Dermis microvascular lymphatic vessel endothelial cell (primary cell): ENCODE measurements around the gene TRPM2. TPM values are rescaled to one million over a fixed set of nuclear protein-coding genes. Genes with fewer than 3 reads are reported as not detected.
"Not testable (repeated sequence)": the region's sequence is repeated elsewhere in the genome, so short reads cannot be mapped to it uniquely, and the experiment has no call there.

Experiments used
- DNase-seq, 2 donors: peaks; one replicate each; pipeline versions ENCODE4 v3.0.0 to v3.0.0-alpha.2; 2010; ENCODE audit warnings: low read depth in 2 of 2
- total RNA-seq: library from RNA; depleted of rRNA; stranded (reverse); fragments of >200 nt; gene quantifications from 2 replicates; pipeline ENCODE4 v1.2.1, GENCODE V29; 2014

Gene TRPM2
- total RNA-seq, 1 donor from 2014 or later = 0.39 TPM

GRCh38 chr21:44414291-44415072 is 61.1 kb downstream of the TRPM2 start:
- DNase-seq = no peak

DNA sequence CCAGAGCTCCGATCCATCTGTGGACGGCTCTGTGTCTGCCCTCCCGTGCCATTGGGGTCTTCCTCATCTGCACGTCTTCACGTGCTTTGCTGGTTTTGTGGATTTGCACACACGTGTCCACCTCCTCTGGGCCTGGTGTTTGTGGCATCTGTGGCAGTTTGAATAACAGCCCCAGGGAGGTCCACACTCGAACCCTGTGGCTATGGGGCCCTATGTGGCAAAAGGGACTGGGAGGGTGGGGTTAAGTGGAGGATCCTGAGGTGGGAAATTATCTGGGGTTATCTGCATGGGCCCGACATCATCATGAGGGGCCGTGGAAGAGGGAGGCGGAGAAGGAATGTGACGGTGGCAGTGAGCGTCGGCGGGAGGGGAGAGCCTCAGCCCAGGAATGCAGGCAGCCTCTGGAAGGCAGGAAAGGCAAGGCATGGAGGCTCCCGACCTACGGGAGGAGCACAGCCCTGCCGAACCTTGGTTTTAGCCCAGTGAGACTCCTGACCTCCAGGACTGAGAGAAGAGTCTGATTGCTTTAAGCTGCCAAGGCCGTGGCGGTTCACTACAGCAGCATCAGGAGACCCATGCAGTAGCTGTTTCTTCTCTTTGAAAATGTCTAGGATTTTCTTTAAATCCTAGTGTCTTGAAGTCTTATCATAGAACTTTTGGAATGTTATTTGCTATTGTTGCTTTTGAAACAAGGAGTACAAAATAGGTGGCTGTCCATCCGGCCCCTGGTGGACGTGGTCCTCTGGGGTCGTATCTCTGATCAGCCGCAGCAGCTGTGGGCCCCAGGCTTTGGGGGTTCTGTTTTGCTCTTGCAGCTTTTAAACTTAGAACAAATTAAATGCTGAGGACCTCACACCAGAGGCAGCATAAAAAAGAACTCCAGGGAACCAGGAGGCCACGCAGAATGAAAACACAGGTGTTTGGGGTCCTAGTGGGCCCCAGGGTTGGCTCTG is 61.9 kb downstream of the TRPM2 start:
- no peak for DNase-seq

DNA sequence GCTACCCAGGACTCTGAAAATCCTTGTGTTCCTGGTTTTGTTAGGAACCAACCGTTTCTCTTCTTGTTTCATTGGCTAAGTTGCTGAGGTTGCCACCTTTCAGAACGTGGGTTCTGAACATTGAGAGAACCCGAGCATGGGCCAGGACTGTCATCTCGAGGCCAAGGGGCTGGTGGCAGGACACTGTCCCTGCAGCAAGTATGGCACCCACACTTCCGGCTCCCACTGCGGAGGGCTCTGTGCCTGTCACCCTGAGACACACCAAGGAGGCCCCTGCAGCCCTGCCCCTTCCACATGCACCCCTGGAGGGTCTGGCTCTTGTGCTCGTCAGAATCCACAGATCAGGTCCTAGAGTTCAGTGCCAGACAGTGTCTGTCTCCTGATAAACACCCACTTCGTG is 62.8 kb downstream of the TRPM2 start:
- DNase-seq = no peak

- DNase-seq = not testable (repeated sequence)
Measured at GRCh38 chr21:44417621-44418107, 64.2 kb downstream of the TRPM2 start.

DNA sequence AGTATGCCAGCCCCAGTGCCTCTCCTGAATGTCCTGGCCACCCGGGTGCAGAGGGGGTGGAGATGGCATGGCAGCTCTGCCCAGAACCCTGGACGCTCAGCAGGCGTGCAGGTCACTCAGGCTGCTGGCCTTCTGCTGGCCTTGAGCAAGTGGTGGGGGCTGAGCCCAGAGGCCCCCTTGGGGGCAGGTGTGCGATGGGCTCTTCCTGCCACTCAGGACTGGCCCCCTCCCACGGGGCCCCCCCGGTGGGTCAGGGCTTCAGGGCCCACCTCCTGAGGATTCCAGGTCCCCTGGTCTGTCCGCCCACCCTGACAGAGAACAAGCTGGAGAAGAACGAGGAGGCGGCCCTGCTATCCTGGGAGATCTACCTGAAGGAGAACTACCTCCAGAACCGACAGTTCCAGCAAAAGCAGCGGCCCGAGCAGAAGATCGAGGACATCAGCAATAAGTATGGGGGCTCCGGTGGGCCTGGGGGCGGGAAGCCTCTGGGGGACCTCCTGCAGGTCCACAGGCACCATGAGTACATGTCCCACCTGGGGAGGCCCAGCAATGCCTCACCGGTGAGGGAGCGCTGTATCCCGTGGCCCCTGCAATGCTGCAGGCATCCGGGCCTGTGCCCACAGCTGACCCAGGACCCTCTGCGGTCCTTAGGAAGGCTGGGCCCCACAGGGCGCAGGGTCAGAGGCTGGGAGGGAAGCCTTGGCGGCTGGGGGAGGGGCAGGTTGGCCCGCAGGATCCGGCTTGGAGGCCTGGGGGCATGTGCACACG is 64.9 kb downstream of the TRPM2 start:
- no peak for DNase-seq

DNA sequence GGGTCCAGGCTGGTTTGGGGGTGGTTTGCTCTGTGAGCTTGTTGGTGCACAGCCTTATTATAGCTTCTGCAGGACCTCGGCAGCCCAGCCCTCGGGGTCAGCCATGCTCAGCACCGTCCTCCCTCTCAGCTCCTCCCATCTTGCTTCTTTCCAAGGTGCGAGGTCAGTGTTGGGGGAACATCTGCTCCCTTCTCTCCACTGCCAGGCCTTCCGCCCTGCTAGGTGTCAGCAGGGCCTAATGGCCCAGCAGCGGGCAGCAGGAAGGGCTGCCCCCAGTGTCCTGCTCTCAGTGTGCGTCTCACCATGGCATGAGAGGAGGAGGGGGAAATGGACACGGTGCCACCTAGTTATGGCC is 65.4 kb downstream of the TRPM2 start:
- no peak for DNase-seq

DNA sequence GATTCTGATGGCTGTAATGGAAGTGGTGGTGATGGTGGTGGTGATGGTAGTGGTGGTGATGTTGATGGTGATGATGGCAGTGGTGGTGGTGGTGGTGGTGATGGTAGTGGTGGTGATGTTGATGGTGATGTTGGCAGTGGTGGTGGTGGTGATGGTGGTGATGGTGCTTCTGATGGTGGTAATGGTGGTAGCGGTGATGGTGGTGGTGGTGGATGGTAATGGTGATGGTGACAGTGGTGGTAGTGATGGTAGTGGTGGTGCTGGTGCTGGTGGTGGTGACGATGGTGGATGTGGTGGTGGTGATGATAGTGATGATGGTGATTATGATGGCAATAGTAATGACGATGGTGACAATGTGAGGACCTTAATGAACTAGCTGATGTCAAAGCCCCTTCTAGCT is 66.3 kb downstream of the TRPM2 start:
- DNase-seq = no peak

- no peak for DNase-seq
Measured at GRCh38 chr21:44420416-44421205, 67.2 kb downstream of the TRPM2 start.

- DNase-seq = no peak
Measured at GRCh38 chr21:44421901-44422840, 68.8 kb downstream of the TRPM2 start.

- no peak for DNase-seq
Measured at GRCh38 chr21:44423312-44423821, 69.9 kb downstream of the TRPM2 start.

DNA sequence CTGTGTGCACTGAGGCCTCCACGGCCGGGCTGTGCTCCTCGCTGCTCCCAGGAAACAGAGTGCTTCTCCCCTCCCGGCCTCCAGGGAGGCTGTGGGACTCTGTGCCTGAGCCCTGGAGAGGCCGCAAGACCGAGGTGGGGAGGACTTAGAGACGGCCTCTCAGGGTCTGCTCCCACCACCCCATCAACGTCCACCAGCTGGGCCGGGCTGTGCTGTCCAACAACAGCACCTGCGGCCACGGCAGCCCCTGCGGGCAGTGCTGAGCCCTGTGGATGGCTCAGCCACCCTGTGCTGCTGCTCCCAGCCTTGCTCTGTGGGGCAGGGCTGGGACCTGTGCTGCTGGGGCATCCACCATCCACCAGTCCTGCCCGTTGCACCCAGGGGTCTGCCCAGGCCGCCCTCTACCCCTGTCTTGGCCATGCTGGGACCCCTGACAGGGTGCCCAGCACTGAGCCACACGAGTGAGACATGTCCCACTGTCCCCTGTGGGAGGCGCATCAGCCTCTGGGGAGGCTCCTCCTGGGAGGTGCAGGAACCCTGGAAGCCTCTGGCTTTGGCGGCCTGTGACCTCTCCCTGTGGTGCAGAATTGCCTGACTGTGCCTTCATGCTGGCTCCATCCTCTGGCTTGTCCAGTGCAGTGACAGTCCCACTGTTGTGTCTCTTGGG is 70.7 kb downstream of the TRPM2 start:
- DNase-seq = no peak

GRCh38 chr21:44424608-44425306 is 71.3 kb downstream of the TRPM2 start:
- DNase-seq = no peak

DNA sequence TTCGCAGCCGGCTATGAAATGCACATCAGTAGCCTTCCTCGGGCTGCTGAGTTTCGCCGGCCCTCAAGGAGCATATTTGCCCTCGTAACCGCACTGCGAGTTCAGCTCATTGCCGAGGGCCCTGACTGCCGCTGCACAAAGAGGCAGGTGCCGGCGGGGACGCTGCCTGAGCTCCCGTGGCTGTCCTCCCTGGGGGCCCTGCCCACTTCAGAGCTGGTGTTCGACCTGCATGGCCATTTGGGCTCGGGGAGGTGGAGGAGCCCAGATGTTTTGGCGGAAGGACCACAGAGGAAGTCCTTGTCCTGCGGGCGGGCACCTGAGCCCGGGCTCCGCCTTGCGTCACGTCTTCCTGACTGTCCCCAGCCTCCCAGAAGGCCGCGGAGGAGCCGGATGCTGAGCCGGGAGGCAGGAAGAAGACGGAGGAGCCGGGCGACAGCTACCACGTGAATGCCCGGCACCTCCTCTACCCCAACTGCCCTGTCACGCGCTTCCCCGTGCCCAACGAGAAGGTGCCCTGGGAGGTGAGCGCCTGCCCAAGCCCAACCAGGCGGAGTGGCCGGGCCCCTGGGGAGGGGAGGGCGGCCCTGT is 72.0 kb downstream of the TRPM2 start:
- DNase-seq = no peak

DNA sequence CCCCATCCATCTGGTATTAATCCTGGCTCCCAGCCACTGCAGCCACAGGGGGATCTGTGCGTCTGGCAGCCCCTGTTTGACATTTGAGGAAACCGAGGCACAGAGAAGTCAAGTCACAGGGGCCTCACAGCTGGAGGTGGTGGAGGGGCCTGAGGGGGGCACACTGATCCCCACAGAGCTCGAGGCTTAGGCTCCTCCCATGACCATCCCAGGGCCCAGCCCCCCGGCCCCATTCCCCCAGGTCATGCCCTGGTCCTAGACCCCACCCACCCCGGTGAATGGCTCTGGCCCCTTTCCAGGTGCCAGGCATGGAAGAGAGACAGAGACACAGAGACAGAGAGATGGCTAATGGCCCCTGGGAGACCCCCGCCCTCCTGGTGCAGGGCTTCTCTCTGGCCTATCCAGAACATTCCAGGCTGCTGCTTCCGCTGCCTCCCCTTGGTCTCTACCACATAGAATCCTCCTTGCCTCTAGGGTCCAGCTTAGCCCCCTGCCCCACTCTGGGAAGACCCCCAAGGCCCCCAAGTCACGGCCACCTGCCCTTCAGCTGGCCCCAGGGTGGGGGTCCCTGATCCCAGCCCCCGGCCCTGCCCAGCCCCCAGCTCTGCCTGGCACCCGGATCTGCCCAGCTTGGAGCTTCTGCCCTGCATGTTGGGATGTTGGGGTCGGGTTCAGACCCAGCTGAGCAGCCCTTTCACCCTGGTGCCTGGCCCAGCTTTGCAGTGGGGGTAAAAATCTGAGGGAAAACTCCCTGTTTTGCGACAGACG is 72.7 kb downstream of the TRPM2 start:
- no peak for DNase-seq

DNA sequence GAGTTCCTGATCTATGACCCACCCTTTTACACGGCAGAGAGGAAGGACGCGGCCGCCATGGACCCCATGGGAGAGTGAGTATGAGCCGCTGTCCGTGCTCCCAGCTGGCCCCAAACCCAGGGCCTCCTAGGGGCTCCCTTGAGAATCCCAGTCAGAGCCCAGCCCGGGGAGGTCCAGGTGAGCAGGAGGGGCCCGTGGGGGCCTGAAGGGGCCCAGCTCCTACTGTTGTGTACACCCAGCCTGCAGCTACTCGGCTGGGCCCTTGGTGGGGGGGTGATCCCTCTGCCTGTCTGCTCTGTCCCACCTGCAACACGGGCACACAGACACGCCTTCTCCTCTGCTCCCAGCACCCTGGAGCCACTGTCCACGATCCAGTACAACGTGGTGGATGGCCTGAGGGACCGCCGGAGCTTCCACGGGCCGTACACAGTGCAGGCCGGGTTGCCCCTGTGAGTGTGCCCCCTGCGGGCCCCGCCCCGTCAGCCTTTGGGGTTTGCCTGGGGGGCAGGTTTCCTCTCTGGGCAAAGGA is 73.3 kb downstream of the TRPM2 start:
- DNase-seq = no peak

- DNase-seq = no peak
Measured at GRCh38 chr21:44427241-44428120, 74.1 kb downstream of the TRPM2 start.
